ENCODE results near the gene CAMK2D.
"Not testable (repeated sequence)": the region's sequence is repeated elsewhere in the genome, so short reads cannot be mapped to it uniquely, and the experiment has no call there.

Gene CAMK2D

GRCh38 chr4:113694008-113694407 lies 67.5 kb downstream of the CAMK2D start:
- H3K27ac ChIP-seq (ENCODE audit: low read length): no peak overlapping the region
- no peaks in the 10 kb centered on the region for H3K27me3 ChIP-seq (ENCODE audit: insufficient read depth, low read length)
- no peaks in the 10 kb centered on the region for H3K4me1 ChIP-seq (ENCODE audit: insufficient read depth, low read length)

GRCh38 chr4:113692809-113693411 lies 68.6 kb downstream of the CAMK2D start:
- Histone ChIP-seq H3K4me1 (ENCODE audit: insufficient read depth, low read length) (no peaks in the 10 kb centered on the region), H3K9ac (ENCODE audit: low read depth, low read length) (no peak overlapping the region), H3K4me3 (ENCODE audit: low read length) (no peak overlapping the region), H3K27ac (ENCODE audit: low read length) (no peak overlapping the region), H3K27me3 (ENCODE audit: insufficient read depth, low read length) (no peaks in the 10 kb centered on the region), H3K9me3 (ENCODE audit: insufficient read depth, low read depth, low read length) (no peaks in the 10 kb centered on the region), H3K36me3 (ENCODE audit: insufficient read depth, low read depth, low read length) (no peaks in the 10 kb centered on the region)

More at GRCh38 chr4:113694008-113694407, 67.5 kb downstream of the CAMK2D start:
- no peaks in the 10 kb centered on the region for H3K36me3 ChIP-seq (ENCODE audit: insufficient read depth, low read depth, low read length)
- H3K4me3 ChIP-seq (ENCODE audit: low read length): no peak overlapping the region
- no peaks in the 10 kb centered on the region for H3K9me3 ChIP-seq (ENCODE audit: insufficient read depth, low read depth, low read length)
- no peak overlapping the region for H3K9ac ChIP-seq (ENCODE audit: low read depth, low read length)

- Histone ChIP-seq H3K27me3 (ENCODE audit: insufficient read depth, low read length) (no peaks in the 10 kb centered on the region), H3K4me1 (ENCODE audit: insufficient read depth, low read length) (no peaks in the 10 kb centered on the region), H3K4me3 (ENCODE audit: low read length) (no peak overlapping the region), H3K9me3 (ENCODE audit: insufficient read depth, low read depth, low read length) (no peaks in the 10 kb centered on the region), H3K36me3 (ENCODE audit: insufficient read depth, low read depth, low read length) (no peaks in the 10 kb centered on the region), H3K9ac (ENCODE audit: low read depth, low read length) (no peak overlapping the region), H3K27ac (ENCODE audit: low read length) (no peak overlapping the region)
Observed at GRCh38 chr4:113691676-113692075, 69.9 kb downstream of the CAMK2D start.

- no peak overlapping the region for H3K9ac ChIP-seq (ENCODE audit: low read depth, low read length)
Observed at GRCh38 chr4:113689394-113689793, 72.1 kb downstream of the CAMK2D start.

GRCh38 chr4:113687067-113687718 lies 74.3 kb downstream of the CAMK2D start:
- Histone ChIP-seq H3K9me3 (ENCODE audit: insufficient read depth, low read depth, low read length) (no peaks in the 10 kb centered on the region), H3K4me1 (ENCODE audit: insufficient read depth, low read length) (no peaks in the 10 kb centered on the region; the same call in 1 of the 2 replicates), H3K4me3 (ENCODE audit: low read length) (no peak overlapping the region), H3K27me3 (ENCODE audit: insufficient read depth, low read length) (no peaks in the 10 kb centered on the region), H3K27ac (ENCODE audit: low read length) (no peak overlapping the region), H3K9ac (ENCODE audit: low read depth, low read length) (no peak overlapping the region), H3K36me3 (ENCODE audit: insufficient read depth, low read depth, low read length) (no peaks in the 10 kb centered on the region)

More at GRCh38 chr4:113689394-113689793, 72.1 kb downstream of the CAMK2D start:
- Histone ChIP-seq H3K4me1 (ENCODE audit: insufficient read depth, low read length) (no peaks in the 10 kb centered on the region; the same call in 1 of the 2 replicates), H3K36me3 (ENCODE audit: insufficient read depth, low read depth, low read length) (no peaks in the 10 kb centered on the region), H3K27me3 (ENCODE audit: insufficient read depth, low read length) (no peaks in the 10 kb centered on the region), H3K27ac (ENCODE audit: low read length) (no peak overlapping the region), H3K9me3 (ENCODE audit: insufficient read depth, low read depth, low read length) (no peaks in the 10 kb centered on the region), H3K4me3 (ENCODE audit: low read length) (no peak overlapping the region)

GRCh38 chr4:113685157-113685556 lies 76.4 kb downstream of the CAMK2D start:
- not testable (repeated sequence) for H3K9me3 ChIP-seq (ENCODE audit: insufficient read depth, low read depth, low read length); H3K27me3 ChIP-seq (ENCODE audit: insufficient read depth, low read length); H3K9ac ChIP-seq (ENCODE audit: low read depth, low read length); H3K4me1 ChIP-seq (ENCODE audit: insufficient read depth, low read length); H3K4me3 ChIP-seq (ENCODE audit: low read length); H3K27ac ChIP-seq (ENCODE audit: low read length); H3K36me3 ChIP-seq (ENCODE audit: insufficient read depth, low read depth, low read length)

DNA sequence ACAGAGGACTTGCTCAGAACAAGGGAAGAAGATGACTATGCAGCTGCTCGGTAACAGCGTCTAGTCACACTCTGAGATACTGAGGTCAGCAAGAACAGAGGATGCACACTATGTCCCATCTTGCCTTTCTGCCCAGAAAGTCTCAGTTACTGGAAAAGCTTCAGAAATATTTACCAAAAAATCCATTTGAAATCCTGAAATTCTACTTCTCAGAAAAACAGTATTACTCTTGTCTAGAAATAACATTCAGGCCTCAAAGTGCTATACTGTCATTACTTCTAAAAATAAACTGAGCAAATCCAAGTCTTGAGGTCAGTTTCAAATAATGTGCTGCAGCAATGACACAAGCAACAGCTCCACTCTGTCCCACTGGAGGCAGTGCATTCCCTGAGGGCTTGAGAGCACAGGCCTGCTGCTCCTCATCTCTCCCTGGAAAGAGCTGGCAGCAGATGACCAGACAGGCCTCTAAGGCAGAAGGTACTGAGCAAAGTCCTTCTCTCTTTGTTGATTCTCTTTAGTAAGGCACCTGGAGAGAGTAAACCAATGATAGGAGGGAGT lies 76.9 kb downstream of the CAMK2D start:
- H3K36me3 ChIP-seq (ENCODE audit: insufficient read depth, low read depth, low read length): no peaks in the 10 kb centered on the region
- H3K9ac ChIP-seq (ENCODE audit: low read depth, low read length): no peak overlapping the region
- H3K4me1 ChIP-seq (ENCODE audit: insufficient read depth, low read length): no peaks in the 10 kb centered on the region; the same call in 1 of the 2 replicates
- H3K4me3 ChIP-seq (ENCODE audit: low read length): no peak overlapping the region
- no peaks in the 10 kb centered on the region; the same call in 1 of the 2 replicates for H3K9me3 ChIP-seq (ENCODE audit: insufficient read depth, low read depth, low read length)
- H3K27me3 ChIP-seq (ENCODE audit: insufficient read depth, low read length): no peaks in the 10 kb centered on the region
- H3K27ac ChIP-seq (ENCODE audit: low read length): no peak overlapping the region

DNA sequence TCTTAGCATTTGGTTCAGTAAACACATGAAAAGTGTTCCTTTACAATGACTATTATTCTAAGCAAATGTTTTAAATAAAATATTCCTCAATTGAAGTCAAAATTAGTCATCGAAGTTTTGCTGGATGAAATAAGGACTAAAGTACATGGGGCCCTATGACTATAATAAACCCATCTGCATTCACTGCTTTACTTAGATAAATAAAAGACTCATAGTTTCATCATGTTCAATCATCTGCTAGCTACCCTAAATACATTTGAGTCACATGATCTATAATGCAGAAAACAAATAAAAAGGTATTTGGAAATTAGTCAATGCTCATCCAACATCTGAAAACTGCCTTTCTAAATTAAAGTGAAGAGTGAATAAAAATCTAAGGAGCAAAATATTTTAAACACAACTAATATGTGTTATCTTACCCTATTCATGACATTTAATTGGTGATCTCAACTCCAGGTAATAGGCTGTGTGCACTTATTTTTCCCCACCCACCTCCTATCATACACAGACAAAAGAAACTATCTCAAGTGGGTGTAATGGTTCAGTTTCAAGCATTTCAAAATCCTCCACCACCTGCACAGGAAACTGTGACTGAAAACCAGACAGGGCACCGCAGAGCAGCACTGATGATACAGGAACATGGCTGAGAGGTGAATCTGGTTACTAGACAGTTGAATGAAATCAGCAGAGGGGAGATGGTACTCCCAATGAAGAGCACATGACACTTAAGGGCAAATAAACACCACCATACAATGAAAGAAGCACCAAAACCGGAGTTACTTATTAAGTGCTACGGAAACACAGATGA lies 78.6 kb downstream of the CAMK2D start:
- no peak overlapping the region for H3K9ac ChIP-seq (ENCODE audit: low read depth, low read length)
- H3K27me3 ChIP-seq (ENCODE audit: insufficient read depth, low read length): no peaks in the 10 kb centered on the region
- H3K4me1 ChIP-seq (ENCODE audit: insufficient read depth, low read length): no peaks in the 10 kb centered on the region; the same call in 1 of the 2 replicates
- no peak overlapping the region for H3K4me3 ChIP-seq (ENCODE audit: low read length)
- H3K27ac ChIP-seq (ENCODE audit: low read length): no peak overlapping the region
- no peaks in the 10 kb centered on the region; the same call in 1 of the 2 replicates for H3K9me3 ChIP-seq (ENCODE audit: insufficient read depth, low read depth, low read length)
- H3K36me3 ChIP-seq (ENCODE audit: insufficient read depth, low read depth, low read length): no peaks in the 10 kb centered on the region

DNA sequence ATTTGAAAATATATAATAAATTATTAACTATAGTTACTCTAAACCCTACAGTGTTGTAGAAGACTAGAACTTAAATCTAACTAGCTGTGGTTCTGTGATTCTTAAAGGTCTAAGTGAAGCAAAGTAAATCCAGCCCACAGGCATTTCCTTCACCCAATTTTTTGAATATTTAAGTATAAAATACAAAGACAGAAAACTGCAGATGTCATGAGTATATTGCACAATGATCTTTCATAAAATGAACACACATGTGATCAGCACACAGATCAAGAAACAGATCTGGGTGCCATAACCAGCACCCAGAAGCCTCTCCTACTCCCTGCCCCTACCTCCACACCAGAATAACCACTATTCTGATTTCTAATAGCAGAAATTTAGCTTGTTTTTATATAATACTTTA lies 82.9 kb downstream of the CAMK2D start:
- H3K9me3 ChIP-seq (ENCODE audit: insufficient read depth, low read depth, low read length): no peaks in the 10 kb centered on the region; the same call in 1 of the 2 replicates
- H3K27me3 ChIP-seq (ENCODE audit: insufficient read depth, low read length): no peaks in the 10 kb centered on the region
- no peak overlapping the region for H3K9ac ChIP-seq (ENCODE audit: low read depth, low read length)
- H3K27ac ChIP-seq (ENCODE audit: low read length): no peak overlapping the region
- no peaks in the 10 kb centered on the region for H3K4me1 ChIP-seq (ENCODE audit: insufficient read depth, low read length)
- H3K4me3 ChIP-seq (ENCODE audit: low read length): no peak overlapping the region
- H3K36me3 ChIP-seq (ENCODE audit: insufficient read depth, low read depth, low read length): no peaks in the 10 kb centered on the region

GRCh38 chr4:113677325-113677724 lies 84.2 kb downstream of the CAMK2D start:
- Histone ChIP-seq H3K27ac (ENCODE audit: low read length) (no peak overlapping the region), H3K36me3 (ENCODE audit: insufficient read depth, low read depth, low read length) (no peaks in the 10 kb centered on the region), H3K27me3 (ENCODE audit: insufficient read depth, low read length) (no peaks in the 10 kb centered on the region), H3K9ac (ENCODE audit: low read depth, low read length) (no peak overlapping the region), H3K4me3 (ENCODE audit: low read length) (no peak overlapping the region), H3K4me1 (ENCODE audit: insufficient read depth, low read length) (no peaks in the 10 kb centered on the region), H3K9me3 (ENCODE audit: insufficient read depth, low read depth, low read length) (no peaks in the 10 kb centered on the region; the same call in 1 of the 2 replicates)

- no peaks in the 10 kb centered on the region for H3K9me3 ChIP-seq (ENCODE audit: insufficient read depth, low read depth, low read length)
- H3K36me3 ChIP-seq (ENCODE audit: insufficient read depth, low read depth, low read length): no peaks in the 10 kb centered on the region
- H3K27me3 ChIP-seq (ENCODE audit: insufficient read depth, low read length): no peaks in the 10 kb centered on the region
- H3K4me1 ChIP-seq (ENCODE audit: insufficient read depth, low read length): no peaks in the 10 kb centered on the region
- no peak overlapping the region for H3K4me3 ChIP-seq (ENCODE audit: low read length)
- no peak overlapping the region for H3K27ac ChIP-seq (ENCODE audit: low read length)
- H3K9ac ChIP-seq (ENCODE audit: low read depth, low read length): no peak overlapping the region
Observed at GRCh38 chr4:113675731-113676697, 85.5 kb downstream of the CAMK2D start.

Measured in iPS-20b (cell line).